ENCODE data around the gene PPP2R2C.

Gene PPP2R2C

GRCh38 chr4:6291784-6292297 lies 180.6 kb downstream of the PPP2R2C start:
- no peak for DNase-seq (ENCODE audit: low spot score)
- no peak for TF ChIP-seq CTCF (IDR thresholded peaks at IDR 0.05; ENCODE audit: extremely low read depth, insufficient read depth, missing control alignments)
- in situ Hi-C loops (cut with MboI; ENCODE audit: low pct_unique_long_range_greater_than_20kb, low sequenced_read_pairs, unreplicated experiment), result no loop called here

GRCh38 chr4:6290769-6291547 lies 181.5 kb downstream of the PPP2R2C start:
- in situ Hi-C loops (cut with MboI; ENCODE audit: low pct_unique_long_range_greater_than_20kb, low sequenced_read_pairs, unreplicated experiment), result no loop called here
- no peak for DNase-seq (ENCODE audit: low spot score)
- no peak for TF ChIP-seq CTCF (IDR thresholded peaks at IDR 0.05; ENCODE audit: extremely low read depth, insufficient read depth, missing control alignments)

- no peak for DNase-seq (ENCODE audit: low spot score)
- in situ Hi-C loops (cut with MboI; ENCODE audit: low pct_unique_long_range_greater_than_20kb, low sequenced_read_pairs, unreplicated experiment), result no loop called here
- no peak for TF ChIP-seq CTCF (IDR thresholded peaks at IDR 0.05; ENCODE audit: extremely low read depth, insufficient read depth, missing control alignments)
Measured at GRCh38 chr4:6290256-6290655, 182.2 kb downstream of the PPP2R2C start.

- no peak for TF ChIP-seq CTCF (IDR thresholded peaks at IDR 0.05; ENCODE audit: extremely low read depth, insufficient read depth, missing control alignments)
- in situ Hi-C loops (cut with MboI; ENCODE audit: low pct_unique_long_range_greater_than_20kb, low sequenced_read_pairs, unreplicated experiment), result no loop called here
- DNase-seq (ENCODE audit: low spot score), result no peak
Measured at GRCh38 chr4:6288871-6289270, 183.5 kb downstream of the PPP2R2C start.

GRCh38 chr4:6288342-6288741 lies 184.1 kb downstream of the PPP2R2C start:
- in situ Hi-C loops (cut with MboI; ENCODE audit: low pct_unique_long_range_greater_than_20kb, low sequenced_read_pairs, unreplicated experiment), result no loop called here
- TF ChIP-seq CTCF (IDR thresholded peaks at IDR 0.05; ENCODE audit: extremely low read depth, insufficient read depth, missing control alignments), result no peak

GRCh38 chr4:6287017-6287788 lies 185.2 kb downstream of the PPP2R2C start:
- DNase-seq (ENCODE audit: low spot score), result no peak
- in situ Hi-C loops (cut with MboI; ENCODE audit: low pct_unique_long_range_greater_than_20kb, low sequenced_read_pairs, unreplicated experiment), result no loop called here
- TF ChIP-seq CTCF (IDR thresholded peaks at IDR 0.05; ENCODE audit: extremely low read depth, insufficient read depth, missing control alignments), result no peak

More at GRCh38 chr4:6288342-6288741, 184.1 kb downstream of the PPP2R2C start:
- no peak for DNase-seq (ENCODE audit: low spot score)

All from GM13977 (cell line).